GM21723 (cell line): ENCODE results near the gene DENND4B.

Experiments
- ATAC-seq: cut with Tn5 transposase; IDR thresholded peaks from one replicate; pipeline ENCODE4 v1.9.1; 2021; ENCODE audit warnings: mild to moderate bottlenecking, moderate library complexity; ENCODE audit not compliant: unreplicated experiment

Gene DENND4B

GRCh38 chr1:153973071-153973470 lies 26.6 kb upstream of the DENND4B start:
- ATAC-seq: no peak

DNA sequence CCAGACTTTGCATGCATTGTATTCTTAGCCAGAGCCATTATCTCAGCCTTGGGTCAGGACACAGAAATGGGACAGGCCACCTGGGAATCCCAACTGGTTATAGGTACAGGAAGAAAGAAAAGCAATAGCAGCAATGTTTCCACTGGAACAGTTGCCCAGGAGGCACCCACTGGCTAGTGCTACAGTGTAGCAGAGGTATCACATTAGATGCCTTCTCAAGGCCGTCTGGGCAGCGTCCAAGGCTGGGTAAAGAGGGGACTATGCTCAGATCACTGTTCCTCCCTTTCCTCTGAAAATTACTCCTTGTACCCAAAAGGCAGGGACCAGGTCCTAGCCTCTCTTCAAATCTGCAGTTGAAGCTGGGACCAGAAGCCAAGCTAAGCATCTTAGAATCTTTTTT lies 23.8 kb upstream of the DENND4B start:
- no peak for ATAC-seq

DNA sequence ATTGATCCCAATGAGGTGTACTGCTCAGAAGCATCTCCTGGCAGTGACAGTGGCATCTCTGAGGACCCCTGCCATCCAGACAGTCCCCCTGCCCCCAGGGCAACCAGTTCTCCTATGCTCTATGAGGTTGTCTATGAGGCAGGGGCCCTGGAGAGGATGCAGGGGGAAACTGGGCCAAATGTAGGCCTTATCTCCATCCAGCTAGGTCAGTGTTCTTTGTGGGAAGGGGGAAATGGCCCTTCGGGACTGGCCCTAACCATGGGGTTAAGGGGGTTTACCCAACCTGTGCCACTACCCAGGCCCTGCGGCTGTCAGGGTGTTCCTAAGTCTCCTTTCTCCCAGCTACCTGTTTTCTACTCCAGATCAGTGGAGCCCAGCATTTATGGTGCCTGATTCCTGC lies 22.5 kb upstream of the DENND4B start:
- no peak for ATAC-seq

DNA sequence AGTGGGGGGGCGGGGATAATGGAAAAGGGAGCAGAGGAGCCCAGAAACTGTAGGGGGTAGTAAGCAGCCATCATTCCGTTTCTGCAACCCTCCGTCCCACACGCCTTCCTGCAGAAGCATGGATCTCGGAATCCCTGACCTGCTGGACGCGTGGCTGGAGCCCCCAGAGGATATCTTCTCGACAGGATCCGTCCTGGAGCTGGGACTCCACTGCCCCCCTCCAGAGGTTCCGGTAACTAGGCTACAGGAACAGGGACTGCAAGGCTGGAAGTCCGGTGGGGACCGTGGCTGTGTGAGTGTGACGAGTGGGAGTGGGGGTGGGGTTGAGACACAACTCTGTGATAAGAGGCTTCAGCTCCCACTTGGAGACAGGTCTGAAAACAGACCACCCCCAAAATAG lies 21.9 kb upstream of the DENND4B start:
- ATAC-seq: no peak

- no peak for ATAC-seq
Measured at GRCh38 chr1:153968000-153968363, 21.5 kb upstream of the DENND4B start.

DNA sequence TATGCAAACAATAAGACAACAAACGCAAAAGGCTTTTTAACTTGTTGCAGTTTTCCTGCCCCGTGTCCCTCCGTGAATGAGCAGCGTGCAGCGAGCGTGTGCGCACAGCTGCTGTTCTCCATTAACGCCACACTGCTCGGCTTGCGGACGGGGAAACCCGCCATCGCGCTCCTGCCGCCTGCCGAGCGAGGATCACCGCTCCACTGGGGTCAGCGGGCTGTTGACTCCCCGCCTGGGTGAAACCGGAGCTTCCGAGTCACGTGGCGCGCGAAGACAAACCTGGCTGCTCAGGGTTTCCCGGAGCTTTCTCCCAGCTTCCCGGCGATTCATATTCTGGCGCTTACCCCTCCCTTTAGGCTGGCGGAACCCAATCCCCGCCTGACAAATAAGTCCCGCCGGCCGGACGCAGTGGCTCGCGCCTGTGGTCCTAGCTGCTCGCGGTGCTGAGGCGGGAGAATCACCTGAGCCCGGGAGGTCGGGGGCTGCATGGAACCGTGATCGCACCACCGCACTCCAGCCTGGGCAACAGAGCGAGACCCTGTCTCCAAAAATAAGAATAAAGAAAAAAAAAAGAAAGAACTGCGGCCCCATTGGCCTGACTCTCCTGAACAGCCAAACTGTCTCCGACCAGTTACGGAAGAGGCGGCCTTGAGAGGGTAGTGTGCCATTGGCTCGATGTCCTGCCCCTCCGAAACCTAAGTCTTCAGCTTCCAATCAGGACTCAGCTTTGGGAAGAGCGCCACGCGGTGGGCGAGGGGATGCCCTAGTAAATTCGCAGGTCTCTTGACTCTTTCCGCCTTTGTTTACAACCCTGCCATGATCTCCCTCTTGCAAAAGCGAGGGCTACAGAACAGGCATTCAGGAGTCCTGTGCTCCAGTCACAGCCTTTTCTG lies 20.8 kb upstream of the DENND4B start, which contains the start of gene CREB3L4:
CREB3L4 (plus strand) TSS at position 796 of the 893 bp plus-strand sequence. CDS start 624 bp downstream, outside the sequence.
- peak; percentile 64 for ATAC-seq

DNA sequence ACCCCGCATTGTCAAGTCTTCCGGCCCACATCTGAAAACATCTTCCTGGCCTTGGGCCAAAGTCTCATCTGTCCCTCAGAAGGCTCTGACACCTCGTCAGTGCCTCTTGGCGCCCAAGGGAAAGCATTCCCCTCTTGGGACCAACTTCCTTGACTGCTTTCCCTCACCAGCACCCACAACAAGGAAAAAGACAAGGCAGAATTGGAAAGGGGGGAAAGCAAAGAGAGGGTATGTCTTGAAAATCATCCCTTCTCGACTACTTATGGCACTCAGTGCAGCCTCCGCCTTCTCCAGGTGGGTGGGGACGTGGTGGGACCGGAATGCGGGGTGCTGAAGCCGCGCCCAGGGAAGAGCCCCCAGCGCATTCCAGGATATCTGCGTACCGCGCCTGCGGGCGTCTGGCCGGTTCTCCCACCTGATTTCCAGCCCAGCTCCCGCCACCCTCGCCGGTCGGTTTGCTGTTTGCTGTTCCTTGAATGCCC lies 17.4 kb upstream of the DENND4B start:
- ATAC-seq: peak; percentile 2

- ATAC-seq: peak; percentile 44
Measured at GRCh38 chr1:153963030-153963849, 16.7 kb upstream of the DENND4B start, which contains the start of gene SLC39A1. Gene SLC39A1 (minus strand): TSS chr1:153963537. CDS start chr1:153962715, 822 bp downstream.

DNA sequence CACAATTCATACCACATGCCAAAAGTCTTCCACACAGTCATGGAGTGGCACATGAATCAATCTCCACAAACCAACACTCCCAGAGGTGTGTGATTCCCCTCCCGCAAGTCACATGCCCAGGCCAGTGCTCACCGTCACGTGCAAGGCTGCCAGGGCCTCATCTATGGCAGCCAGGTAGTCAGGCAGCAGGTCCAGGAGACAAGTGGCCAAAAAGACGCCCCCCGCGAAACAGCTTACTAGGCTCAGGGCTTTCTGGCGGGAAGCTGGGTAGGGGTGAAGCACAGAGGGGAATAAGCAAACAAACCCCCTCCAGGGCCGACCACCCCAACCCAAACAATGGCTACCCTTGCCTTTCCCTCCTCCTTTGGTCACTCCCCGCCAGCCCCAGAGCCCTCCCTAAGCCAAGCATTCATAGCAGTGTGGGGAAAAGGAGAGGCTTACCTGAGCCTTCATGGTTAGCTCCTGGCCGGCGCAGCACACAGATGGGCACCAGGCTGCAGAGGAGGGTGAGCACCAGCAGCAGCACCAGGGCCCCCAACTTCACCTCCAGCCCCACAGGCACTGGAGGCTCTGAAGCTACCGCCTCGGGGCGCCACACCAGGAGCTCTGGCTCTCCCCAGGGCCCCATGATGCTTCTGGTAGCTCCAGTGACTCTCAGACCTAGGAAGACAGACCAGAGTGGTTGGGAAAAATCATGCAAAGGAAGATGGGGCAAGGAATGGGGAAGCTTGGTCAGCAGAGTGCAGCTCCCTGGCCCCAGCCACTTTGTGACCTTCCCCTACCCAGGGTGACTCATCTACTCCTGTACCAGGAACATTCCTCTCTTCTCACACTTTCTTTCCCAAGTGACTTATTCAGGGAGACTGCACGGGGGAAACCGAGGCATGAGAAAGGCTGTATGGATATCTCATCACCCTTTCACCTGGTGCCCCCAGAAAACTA lies 15.8 kb upstream of the DENND4B start:
- ATAC-seq: no peak

GRCh38 chr1:153961421-153961820 lies 14.9 kb upstream of the DENND4B start:
- ATAC-seq: no peak

DNA sequence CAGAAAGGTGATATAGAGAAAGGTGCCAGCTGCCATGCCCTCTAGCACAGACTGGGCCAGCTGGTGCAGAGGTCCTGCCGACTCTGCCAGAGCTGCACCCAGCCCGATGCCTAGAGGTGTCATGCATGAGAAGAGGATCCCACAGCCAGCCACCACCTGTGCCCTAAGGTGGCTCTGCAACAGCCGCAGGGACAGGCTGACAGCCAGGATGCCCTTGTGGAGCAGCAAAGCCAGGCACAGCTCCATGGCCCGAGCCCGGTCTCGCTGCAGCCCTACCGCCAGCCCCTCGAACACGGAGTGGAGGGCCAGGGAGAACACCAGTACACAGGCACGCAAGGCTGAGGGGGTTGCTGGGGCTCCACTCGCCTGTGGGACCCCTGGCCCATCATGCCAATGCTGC lies 13.7 kb upstream of the DENND4B start:
- ATAC-seq: no peak

- no peak for ATAC-seq
Measured at GRCh38 chr1:153959454-153959853, 12.9 kb upstream of the DENND4B start.

DNA sequence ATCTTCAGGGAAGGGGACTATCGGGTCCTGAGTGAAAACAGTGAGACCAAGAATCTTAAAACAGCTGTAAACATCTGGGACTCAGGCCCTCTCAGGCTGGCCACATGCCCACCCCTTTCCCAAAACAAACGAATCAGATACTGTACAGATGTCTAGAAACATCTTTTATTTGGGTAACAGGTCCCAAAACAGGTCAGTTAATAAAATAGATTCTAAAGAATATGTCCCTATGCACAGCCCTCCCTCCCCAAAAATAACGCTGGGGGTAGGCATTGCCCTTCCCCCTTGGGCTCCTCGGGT lies 12.4 kb upstream of the DENND4B start:
- ATAC-seq: no peak

GRCh38 chr1:153958111-153958960 lies 11.8 kb upstream of the DENND4B start, which contains the start of gene CRTC2:
Gene CRTC2 (minus strand): TSS chr1:153958612. CDS start chr1:153958497, 115 bp downstream.
- peak; percentile 81 for ATAC-seq

DNA sequence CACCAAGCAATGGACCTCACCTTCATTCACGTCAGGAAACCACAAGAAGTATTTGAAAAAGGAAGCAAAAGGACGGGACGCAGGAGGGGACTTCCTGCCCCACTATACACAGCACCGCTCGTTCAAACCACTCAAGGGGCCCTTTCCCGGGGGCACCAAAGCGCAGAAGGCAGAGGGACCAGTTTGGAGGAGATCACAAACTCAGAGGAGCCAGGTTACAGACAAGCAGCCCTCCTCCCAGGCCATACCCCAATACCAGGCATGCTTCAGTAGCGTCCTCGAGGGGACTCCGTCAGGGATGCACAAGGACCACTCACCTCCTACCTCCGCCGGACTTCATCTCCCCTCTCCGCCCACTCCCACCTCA lies 11.2 kb upstream of the DENND4B start:
- ATAC-seq: peak; percentile 26

GRCh38 chr1:153956997-153957715 lies 10.6 kb upstream of the DENND4B start:
- ATAC-seq: no peak

DNA sequence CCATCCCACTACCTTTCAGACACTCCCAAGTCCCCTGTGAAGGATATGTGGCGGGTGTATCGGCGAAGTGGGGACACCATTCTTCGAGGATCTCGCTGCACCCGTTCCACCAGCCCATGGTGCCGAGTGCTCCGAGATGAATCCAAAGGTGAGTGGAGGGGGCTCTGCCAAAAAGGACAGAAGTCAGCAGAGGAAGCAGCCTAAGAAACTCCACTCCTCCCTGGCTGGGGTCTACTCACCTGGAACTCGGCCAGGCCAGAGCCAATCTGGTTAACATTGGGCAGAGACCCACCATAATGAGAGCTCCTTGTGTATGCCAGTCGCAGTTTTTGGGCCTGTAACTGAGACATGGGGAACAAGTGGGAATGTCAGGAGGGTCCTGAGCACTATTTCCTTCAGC lies 8.3 kb upstream of the DENND4B start:
- no peak for ATAC-seq

GRCh38 chr1:153953859-153954365 lies 7.4 kb upstream of the DENND4B start:
- ATAC-seq: no peak

DNA sequence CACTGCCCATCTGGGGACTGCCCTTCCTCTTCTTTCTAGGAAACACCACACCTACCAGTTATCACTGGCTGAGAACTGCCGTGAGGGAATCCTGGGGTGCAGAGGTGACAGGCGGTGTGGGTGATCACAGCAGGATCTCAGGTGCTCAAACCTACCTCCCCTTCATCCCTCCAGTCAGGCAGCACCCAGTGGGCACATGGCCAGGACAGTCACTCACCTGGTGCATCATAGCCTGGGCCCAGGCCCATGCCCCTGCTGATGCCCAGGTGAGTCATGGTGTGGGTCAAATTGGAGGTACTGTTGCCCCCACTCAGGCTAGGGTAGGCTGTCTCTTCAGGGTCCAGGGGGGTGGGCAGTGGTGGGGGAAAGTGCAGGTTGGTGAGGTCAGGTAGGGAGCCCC lies 5.3 kb upstream of the DENND4B start:
- ATAC-seq: no peak
